GM19395 (cell line): ENCODE measurements around the gene DNAH12.

ENCODE experiments used
- ATAC-seq: cut with Tn5 transposase; IDR thresholded peaks from one replicate; pipeline ENCODE4 v1.9.1; 2021; ENCODE audit warnings: mild to moderate bottlenecking, moderate library complexity; ENCODE audit not compliant: unreplicated experiment

DNAH12 gene, protein sequence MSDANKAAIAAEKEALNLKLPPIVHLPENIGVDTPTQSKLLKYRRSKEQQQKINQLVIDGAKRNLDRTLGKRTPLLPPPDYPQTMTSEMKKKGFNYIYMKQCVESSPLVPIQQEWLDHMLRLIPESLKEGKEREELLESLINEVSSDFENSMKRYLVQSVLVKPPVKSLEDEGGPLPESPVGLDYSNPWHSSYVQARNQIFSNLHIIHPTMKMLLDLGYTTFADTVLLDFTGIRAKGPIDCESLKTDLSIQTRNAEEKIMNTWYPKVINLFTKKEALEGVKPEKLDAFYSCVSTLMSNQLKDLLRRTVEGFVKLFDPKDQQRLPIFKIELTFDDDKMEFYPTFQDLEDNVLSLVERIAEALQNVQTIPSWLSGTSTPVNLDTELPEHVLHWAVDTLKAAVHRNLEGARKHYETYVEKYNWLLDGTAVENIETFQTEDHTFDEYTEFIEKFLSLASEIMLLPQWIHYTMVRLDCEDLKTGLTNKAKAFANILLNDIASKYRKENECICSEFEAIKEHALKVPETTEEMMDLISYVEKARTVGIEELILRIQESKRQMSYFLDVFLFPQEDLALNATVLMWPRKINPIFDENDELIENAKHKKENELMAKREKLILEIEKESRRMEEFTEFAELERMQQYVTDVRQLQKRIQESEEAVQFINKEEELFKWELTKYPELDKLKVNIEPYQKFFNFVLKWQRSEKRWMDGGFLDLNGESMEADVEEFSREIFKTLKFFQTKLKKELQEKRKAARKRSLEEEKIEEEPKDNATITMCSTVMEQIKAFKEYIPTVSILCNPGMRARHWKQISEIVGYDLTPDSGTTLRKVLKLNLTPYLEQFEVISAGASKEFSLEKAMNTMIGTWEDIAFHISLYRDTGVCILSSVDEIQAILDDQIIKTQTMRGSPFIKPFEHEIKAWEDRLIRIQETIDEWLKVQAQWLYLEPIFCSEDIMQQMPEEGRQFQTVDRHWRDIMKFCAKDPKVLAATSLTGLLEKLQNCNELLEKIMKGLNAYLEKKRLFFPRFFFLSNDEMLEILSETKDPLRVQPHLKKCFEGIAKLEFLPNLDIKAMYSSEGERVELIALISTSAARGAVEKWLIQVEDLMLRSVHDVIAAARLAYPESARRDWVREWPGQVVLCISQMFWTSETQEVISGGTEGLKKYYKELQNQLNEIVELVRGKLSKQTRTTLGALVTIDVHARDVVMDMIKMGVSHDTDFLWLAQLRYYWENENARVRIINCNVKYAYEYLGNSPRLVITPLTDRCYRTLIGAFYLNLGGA (N-terminal part only)

GRCh38 chr3:57544181-57545125, at the start of gene DNAH12:
TSS of gene DNAH12 (minus strand) at chr3:57544344. CDS start at chr3:57542870, 1,474 bp downstream.
- no peak for ATAC-seq

DNA sequence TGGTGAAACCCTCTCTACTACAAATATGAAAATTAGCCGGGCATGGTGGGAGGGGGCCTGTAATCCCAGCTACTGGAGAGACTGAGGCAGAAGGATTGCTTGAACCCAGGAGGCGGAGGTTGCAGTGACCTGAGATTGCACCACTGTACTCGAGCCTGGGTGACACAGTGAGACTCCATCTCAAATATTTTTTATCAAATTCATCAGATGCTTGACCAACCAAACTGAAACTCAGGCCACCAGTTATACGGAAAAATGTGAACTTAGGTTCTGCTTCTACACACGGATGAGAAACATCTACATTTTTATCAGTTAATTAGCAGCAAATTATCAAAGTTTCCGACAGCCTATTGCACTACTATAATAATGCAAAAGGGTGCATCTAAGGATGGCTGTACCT, 48.2 kb upstream of the DNAH12 start:
- no peak for ATAC-seq

GRCh38 chr3:57587905-57588304, 43.8 kb upstream of the DNAH12 start:
- ATAC-seq, result no peak

DNA sequence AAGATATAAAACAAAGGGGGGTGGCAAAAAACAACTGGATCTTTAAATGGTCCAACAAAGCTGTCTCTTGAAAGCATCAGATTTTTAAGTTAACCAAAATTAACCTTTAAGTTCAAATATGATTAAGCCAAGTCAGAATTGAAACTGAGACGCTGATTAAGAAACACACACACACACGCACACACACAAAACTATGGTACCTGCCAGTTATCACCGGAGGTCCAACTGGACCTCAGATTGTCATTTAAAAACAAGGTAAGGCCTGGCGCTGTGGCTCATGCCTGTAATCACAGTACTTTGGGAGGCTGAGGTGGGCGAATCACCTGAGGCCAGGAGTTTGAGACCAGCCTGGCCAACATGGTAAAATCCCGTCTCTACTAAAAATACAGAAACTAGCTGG, 42.6 kb upstream of the DNAH12 start:
- ATAC-seq, result no peak

DNA sequence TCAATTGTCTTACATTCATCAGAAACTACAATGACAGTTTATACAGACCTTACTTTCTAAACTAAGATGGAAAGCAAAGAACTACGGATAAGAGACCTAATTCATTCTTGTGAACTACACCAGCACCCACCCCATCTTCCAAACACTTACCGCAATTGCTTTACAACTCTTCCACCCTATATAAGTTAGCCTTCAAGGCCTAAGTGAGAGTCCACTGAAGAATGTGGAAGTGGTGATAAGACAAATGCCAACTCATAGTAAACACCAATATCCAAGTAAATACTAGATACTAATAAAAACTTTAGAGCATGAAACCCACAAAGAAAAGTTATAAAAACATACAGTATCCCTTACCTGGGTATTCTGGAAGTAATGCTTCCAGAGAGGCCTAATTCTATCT, 39.4 kb upstream of the DNAH12 start:
- no peak for ATAC-seq

GRCh38 chr3:57582474-57583168, 38.5 kb upstream of the DNAH12 start:
- ATAC-seq, result no peak

DNA sequence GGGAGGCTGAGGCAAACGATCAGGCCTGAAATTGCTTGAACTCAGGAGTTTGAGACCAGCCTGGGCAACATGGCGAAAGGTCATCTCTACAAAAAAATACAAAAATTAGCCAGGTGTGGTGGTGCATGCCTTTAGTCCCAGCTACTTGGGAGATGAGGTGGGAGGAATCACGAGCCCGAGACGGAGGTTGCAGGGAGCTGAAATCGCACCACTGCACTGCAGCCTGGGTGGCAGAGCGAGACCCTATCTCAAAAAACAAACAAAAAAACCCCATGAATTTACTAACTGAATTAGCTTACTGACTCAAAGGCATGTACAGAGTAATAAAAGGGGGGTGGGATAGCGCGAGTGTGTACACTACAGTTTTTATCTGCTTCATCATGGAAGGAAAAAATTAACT, 33.7 kb upstream of the DNAH12 start:
- no peak for ATAC-seq

- no peak for ATAC-seq
These were observed 32.0 kb upstream of the DNAH12 start for GRCh38 chr3:57575966-57576626.

DNA sequence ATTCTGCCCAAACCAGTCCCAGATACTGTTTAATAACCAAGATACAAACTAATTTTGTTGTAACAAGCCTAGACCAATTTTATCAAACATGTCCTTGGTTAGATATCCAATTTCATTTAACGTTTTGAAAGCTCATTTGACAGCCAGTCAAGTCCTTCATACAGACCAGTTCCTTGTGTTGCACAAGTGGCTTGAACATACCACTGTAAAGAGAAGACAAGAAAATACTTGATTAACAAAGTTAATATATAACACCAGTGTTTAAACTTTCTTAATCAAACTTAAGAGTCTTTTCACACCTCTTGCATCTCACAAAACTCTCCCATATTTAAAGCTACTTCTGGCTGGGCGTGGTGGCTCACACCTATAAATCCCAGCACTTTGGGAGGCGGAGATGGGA, 28.0 kb upstream of the DNAH12 start:
- no peak for ATAC-seq

DNA sequence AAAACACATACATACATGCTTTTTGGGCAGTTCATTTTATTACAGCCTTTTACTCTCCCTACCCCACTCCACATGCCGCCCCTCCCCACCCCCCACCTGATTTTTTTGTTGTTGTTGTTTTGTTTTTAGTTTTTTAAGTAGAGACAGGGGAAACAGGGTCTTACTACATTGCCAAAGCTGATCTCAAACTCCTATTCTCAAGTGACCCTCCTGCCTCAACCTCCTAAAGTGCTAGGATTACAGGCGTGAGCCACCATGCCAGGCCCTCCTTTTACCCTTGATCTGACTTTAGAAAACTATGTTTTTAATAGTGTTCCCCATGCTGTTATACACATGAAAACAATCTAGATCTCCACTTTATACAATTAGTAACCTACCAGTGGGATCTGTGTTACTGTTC, 26.7 kb upstream of the DNAH12 start:
- ATAC-seq, result no peak

DNA sequence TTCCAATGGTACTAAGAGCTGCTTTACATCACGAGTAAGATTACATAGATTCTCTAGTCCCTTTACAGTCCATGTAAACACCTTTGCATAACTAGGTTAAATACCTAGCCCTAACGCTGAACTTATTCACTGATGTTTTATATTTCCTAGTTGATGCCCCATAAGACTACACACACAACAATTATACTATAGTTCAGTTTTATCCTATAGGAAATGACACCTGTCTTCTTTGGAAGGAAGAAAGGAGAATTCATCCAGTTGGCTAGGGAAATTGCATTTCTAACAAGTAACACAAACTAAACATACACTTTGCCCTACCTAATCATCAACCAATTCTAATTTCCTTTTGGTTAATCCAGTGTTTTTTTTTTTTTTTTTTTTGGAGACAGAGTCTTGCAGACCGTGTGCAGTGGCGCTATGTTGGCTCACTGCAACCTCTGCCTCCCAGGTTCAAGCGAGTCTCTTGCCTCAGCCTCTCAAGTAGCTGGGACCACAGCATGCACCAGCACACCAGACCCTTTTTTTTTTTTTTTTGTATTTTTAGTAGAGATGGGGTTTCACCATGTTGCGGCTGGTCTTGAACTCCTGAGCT, 25.8 kb upstream of the DNAH12 start:
- ATAC-seq, result no peak

DNA sequence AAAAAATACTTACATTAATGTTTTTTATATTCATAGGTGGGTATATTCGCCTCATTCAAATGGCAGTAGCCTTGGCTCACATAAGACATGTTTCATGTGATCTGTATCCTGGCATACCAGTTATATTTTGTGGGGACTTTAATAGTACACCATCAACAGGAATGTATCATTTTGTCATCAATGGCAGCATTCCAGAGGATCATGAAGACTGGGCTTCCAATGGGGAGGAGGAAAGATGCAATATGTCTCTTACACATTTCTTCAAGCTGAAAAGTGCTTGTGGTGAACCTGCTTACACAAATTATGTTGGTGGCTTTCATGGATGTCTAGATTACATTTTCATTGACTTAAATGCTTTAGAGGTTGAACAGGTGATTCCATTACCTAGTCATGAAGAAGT, 15.4 kb upstream of the DNAH12 start:
- ATAC-seq, result no peak

GRCh38 chr3:57557085-57557537, 13.0 kb upstream of the DNAH12 start:
- ATAC-seq, result peak; percentile 20

- peak; percentile 35 for ATAC-seq
These were observed 12.4 kb upstream of the DNAH12 start for GRCh38 chr3:57556459-57557084.

- ATAC-seq, result peak; percentile 87
These were observed 11.8 kb upstream of the DNAH12 start, which contains the start of gene PDE12 for GRCh38 chr3:57555738-57556458. TSS of gene PDE12 (plus strand) at chr3:57556274. CDS start at chr3:57556380, 106 bp downstream.

DNA sequence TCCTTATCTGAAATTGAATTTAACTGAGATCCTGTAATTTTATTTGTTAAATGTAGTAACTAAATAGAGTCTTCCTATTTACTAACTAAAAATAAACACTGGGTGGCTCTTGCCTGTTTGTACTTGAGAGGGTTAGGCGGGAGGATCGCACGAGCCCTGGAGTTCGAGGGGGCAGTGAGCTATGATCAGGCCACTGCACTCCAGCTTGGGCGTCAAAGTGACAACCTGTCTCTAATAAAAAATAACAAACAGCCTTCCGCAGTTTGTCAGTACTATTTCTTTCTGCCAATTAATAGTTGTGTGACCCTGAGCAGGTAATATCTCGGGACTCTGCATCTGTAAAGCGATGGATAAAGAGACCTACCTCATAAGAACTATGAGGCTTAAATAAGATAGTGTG, 11.2 kb upstream of the DNAH12 start:
- no peak for ATAC-seq

GRCh38 chr3:57546616-57547015, 2.5 kb upstream of the DNAH12 start:
- ATAC-seq, result no peak
